VCaP (cell line): Measurements from ENCODE around the gene GRB10.
A peak's percentile ranks its signal among the peaks of the same experiment; 100 is the strongest.

Experiments
- H3K27ac ChIP-seq: fragments of 450-650 bp; 2 replicates; pipeline ENCODE4 v1.5.1; 2017
- TF ChIP-seq, protein P1 (sequence below): fragments of 450-650 bp; conservative IDR thresholded peaks from 2 replicates; pipeline ENCODE4 v1.5.1; 2017; ENCODE audit warnings: mild to moderate bottlenecking, moderate library complexity

GRB10 gene

GRCh38 chr7:50619684-50620083, 163.0 kb downstream of the GRB10 start:
- TF ChIP-seq, protein P1, sequence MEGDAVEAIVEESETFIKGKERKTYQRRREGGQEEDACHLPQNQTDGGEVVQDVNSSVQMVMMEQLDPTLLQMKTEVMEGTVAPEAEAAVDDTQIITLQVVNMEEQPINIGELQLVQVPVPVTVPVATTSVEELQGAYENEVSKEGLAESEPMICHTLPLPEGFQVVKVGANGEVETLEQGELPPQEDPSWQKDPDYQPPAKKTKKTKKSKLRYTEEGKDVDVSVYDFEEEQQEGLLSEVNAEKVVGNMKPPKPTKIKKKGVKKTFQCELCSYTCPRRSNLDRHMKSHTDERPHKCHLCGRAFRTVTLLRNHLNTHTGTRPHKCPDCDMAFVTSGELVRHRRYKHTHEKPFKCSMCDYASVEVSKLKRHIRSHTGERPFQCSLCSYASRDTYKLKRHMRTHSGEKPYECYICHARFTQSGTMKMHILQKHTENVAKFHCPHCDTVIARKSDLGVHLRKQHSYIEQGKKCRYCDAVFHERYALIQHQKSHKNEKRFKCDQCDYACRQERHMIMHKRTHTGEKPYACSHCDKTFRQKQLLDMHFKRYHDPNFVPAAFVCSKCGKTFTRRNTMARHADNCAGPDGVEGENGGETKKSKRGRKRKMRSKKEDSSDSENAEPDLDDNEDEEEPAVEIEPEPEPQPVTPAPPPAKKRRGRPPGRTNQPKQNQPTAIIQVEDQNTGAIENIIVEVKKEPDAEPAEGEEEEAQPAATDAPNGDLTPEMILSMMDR = no peak

GRCh38 chr7:50618281-50618680, 164.4 kb downstream of the GRB10 start:
- no peak overlapping the region for H3K27ac ChIP-seq
- TF ChIP-seq, protein P1 = no peak

More at GRCh38 chr7:50619684-50620083, 163.0 kb downstream of the GRB10 start:
- H3K27ac ChIP-seq = no peak overlapping the region

GRCh38 chr7:50615519-50616080, 167.1 kb downstream of the GRB10 start:
- no peak overlapping the region for H3K27ac ChIP-seq
- TF ChIP-seq, protein P1 = no peak

DNA sequence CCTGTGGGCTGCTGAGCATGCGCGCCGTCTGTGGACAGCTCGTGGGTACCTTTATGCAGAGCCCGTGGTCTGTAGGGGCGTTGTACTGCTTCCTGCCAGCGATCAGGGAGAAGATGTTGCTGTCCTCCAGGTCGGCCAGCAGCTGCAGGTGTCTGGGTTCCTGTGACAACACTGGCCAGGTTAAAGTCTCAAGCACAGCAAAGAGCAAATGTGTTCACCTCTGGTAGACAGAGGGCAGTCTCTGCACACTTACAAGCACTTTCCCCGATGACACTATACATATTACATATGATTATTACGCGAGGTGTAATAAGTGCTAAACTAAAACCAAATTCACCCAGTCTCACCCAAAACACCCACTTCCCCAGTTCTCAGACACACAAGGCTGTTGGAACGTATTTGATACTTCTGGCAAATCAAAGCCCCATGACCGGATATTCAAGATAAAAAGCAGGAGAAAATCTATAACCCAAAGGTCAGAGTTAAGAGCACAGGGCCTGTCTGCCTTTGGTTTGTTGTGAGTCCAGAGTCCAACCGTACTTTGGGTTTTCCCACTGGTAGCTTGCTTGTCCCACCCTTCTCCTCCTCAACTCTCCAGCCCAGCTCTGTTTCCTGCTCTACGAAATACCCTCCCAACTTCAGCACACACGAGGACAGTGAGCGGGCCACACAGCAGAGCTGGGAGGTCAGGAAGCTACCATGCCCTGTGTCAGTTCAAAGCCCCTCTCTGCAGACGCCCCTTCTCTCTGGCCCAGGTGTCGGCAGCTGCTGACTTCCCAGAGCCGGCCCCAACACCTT, 167.8 kb downstream of the GRB10 start:
- H3K27ac ChIP-seq = no peak overlapping the region
- TF ChIP-seq, protein P1 = peak; percentile 60

DNA sequence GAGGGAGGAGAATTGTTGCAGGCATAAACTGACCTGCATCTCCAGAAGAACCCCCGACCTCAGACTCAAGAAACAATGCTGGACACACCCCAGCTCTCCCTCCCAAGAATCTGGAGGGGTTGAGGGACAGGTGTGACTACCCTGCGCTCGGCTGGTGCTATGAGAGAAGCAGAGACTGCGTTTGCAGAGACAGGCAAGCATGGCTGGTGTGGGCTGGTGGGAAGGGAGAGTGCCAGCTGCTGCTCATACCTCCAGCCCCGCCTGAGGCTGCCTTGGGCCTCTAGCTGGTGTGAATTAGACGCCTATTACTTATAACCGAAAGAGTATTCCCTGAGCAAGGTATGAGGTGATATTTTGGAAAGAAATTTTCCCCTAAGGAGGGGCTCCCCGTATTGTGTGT, 169.2 kb downstream of the GRB10 start:
- no peak overlapping the region for H3K27ac ChIP-seq
- TF ChIP-seq, protein P1 = no peak

- TF ChIP-seq, protein P1 = no peak
- H3K27ac ChIP-seq = no peak overlapping the region
These were observed 170.0 kb downstream of the GRB10 start for GRCh38 chr7:50612704-50613103.

GRCh38 chr7:50610521-50611277, 172.0 kb downstream of the GRB10 start:
- TF ChIP-seq, protein P1 = no peak
- no peak overlapping the region for H3K27ac ChIP-seq
